Right forelimb (tissue), 1 donor: Measurements from ENCODE around the gene MAFB.

Source experiments
- DNase-seq: peaks from one replicate; pipeline ENCODE4 v3.0.0-alpha.2; 2018

The MAFB gene

DNA sequence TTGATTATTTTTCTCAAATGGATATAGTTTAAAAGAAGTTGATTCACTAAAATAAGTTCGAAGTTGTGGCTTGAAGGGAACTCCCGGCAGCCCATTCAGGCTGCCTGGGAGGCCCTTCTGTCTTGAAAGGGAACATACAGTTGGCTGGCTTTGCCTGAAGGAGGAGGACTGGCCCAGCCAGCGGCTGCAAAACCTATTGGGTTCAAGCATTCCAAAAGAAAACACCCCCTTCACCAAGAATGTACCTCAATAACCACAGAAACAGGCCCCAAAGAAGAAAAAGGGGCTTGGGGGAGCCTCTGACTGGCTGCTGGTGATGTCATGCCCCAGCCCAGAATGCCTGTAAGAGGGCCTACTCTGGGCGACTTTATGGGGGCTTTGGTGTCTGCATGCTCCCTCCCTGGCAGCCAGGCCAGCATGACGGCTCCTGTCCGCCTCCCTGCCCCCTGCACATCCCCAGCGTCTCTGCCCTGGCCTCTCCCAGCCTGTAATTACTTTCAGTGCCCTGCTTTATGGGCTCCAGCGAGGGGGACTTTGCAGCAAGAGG is 36.5 kb downstream of the MAFB start:
- DNase-seq = peak; percentile 53

DNA sequence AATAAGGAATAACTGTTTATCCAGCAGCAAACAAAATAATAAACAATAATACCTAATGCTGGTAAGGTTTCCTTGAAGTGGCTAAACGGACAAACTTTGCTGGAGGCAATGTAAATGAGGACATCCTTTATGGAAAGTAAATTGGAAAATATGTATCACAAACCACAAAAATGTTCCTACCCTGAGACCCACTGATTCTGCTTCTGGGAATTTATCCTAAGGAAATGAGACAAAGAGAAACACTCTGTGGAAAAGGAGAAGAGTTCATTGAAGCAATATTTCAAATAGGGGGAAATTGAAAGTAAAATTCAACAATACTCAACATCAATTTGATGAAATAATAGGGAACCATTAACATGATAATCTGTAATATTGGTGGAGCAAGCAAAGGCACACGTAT is 37.9 kb downstream of the MAFB start:
- no peak for DNase-seq

DNA sequence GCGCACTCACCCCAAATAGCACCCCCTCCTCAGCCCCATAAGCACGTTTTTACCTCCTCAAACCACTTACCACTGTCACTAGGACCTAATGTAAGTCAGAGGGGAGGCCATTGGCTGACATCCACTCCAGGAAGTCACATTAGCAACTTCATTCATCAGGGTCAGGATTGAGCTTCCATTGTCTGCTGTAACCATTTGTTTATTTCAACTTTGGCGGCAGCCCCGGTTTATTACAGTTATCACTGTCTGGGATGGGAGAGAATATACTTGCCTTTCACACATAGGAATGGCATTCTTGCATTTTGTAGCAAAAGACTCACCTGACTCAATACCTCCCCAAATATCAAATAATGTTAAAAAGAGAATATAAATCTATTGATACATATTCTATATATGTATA is 38.3 kb downstream of the MAFB start:
- no peak for DNase-seq

DNA sequence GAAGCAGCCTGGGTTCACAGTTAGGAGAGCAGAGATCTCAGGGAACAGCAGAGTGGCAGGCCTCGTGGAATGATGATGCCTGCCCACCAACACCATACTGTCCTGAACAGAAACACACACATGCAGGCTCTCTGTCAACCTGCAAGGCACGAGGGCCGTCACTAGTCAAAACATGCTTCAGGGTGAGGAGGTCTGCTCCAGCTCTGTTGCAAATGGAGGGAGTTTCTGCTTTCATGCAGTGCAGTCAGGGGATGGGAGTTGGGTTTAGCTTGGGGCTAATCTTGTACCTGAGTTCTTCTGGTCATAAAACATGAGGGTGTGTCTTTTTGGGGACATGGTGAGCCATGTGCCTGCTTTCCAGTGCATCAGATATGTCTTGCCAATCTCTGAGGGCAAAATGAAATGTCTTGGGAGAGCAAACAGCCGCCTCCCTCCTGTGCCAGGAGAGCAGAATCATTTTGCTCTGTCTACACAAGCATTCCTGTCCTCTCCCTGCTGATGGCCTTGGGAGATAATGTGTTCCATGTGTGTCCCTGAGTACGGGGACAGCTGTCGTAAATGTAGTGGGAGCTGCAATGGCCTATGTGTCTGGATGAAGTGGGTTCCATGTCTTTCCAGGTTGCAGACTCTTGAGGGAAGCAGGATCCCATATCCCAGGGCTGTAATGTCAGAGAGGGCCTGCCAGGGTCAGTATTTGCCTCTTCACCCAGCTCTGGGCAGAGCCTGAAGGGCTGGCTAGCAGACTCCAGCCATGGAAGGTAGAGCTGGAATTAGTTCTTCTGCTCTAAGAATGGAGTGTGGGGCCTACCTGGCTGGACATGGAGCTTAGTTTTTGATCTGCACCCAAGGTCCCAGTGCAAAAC is 40.6 kb downstream of the MAFB start:
- DNase-seq = no peak

DNA sequence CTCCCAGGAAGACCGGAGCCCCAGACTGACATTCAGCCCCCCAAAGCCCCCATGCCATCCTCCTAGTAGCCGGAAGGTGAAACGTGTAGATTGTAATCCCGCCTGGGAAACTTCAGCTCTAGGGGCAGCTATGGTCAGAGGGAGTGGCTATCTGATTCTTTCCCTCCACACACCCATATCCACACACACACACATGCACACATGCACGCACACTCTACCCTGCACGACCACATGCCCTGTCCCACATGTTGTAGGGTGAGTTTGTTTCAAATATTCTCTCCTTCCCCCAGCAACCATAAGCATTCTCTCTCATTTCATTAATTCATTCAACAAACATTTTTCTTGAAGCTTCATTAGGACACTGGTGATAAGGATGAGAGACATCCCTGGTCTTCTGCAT is 42.2 kb downstream of the MAFB start:
- no peak for DNase-seq

DNA sequence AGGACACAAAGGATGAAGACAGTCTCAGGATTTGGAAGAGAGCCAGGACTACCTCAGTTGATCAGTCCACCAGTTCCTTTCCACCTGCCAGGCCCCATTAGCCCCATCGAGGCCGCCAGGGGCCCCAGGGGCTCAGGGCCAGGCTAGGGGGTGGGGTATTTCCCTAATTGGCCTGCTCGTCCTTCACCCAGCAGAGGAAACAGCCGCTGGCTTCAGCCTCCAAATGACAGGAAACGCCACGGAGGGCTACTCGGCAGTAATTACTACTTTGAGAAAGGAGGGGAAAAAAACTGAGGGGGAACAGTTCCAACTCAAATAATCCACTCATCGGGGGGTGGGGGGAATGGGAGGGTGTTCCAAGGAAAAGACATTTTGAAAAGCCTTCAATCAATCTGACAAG is 42.7 kb downstream of the MAFB start:
- DNase-seq = peak; percentile 60

DNA sequence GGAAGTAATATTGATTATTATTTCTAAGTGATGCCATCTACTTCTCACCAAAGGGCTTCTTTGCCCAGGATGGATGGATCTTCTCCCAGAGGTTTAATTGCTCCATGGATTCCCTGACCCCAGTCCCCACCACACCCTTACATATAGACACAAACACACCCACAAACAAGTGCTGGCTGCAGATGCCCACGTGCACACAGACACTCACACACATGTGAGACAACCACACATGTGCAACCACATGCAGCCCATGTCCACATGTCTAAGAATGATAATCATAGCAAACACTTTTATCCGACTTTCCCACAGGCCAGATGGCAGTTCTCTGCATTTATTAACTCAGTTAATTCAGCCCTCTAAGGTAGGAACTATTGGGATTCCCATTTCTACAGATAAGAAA is 44.2 kb downstream of the MAFB start:
- no peak for DNase-seq

DNA sequence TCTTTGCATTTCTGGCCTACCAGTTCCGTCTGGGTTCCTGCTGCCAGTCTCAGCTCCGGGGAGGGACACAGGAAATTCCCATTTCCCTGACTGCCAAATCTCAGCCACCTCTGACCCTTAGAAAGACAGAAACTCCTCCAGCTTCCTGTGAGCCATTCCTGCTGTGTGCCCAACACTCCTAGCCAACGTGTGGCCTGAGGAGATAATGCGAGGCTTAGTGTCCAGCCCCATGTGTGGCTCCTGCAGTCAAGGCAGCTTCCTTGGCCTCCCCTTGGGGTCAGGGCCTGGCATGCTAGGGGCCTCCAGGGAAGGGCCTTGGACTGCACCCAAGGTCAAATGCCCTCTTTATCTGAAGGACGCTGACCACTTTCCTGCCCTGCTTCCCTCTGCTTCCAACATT is 45.1 kb downstream of the MAFB start:
- DNase-seq = no peak

DNA sequence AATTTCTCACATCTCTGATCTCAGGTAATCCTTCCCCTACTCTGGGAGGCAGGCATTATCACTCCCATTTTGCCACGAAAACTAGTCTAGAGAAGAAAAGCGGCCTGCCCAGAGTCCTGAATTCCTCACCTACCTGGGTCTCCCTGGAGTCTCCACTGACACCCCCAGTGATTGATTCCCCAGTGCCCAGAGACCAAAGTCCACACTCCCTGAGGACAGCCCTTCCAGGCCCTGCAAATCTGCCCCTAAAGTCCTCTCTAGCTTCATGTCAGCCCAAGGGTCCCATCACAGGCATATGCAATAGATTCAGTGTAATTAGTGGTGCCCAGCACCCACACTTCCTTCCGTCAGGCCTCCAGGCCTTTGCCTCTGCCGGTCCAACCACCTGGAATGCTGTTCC is 47.2 kb downstream of the MAFB start:
- no peak for DNase-seq

DNA sequence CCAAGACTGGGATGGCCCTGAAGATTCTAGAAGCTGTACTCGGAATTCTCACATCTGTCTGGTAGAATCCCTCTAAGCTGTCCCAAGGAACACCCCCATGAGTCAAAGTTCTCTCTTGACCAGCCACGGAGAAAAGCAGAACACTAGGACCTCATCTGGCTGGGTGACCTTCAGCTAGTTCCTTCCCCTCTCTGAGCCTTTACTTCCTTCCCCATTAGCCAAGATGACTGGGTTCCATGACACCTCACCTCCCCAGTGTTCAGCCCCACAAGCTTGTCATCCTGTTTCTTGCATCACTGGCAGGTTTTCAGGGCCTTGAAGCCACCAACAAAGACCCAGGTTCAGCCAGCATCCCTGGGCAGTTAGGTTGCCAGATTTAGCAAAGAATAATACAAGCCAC is 47.8 kb downstream of the MAFB start:
- DNase-seq = no peak

DNA sequence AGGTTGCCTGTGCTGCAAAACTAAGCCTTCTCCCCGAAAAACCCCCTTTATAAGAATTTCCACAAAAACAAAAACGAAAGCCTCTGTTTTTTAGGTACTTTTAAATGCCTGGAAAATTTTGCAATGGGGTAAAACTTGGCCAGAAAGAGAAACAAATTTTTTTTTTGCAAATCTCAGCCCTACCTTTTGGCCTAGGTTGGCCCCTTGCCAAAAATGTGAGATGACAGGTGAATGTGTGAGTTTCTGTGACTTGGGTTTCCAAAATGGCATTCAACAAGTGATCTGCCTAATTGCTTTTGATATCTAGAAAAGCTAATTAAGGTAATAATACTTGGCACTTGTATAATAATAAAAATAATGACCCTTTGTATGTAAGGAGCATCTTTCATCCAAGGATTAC is 48.4 kb downstream of the MAFB start:
- no peak for DNase-seq

DNA sequence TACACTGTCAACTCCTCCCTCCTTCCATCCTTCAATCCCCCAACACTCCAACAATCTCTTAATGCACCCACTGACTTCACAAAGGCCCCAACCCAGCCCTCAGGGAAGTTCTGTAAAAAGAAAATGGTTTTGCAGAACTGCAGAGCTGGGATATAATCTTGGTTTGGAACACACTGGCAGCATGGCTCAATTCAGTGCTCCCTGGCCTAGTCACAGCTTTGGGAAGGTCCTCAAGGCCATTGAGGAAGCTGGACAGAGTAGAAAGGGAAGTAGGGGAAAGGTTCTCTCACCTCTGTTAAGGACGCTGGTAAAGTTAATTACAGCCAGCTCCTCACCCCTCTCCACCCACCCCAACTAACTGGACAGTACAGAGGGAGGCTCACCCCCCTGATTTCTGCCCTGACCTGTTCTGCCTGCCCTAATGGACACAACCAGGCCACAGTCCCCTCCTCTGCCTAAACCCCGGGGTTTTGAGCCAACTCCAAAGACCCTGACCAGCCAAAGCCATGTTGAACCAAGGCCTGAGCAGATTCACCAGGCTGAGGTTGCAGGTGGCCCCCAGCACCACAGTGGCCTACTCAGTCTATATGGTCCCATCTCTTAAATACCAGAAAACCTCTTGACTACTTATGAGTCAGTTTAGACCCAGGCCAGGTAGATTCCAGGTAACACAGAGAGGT is 49.2 kb downstream of the MAFB start:
- no peak for DNase-seq

DNA sequence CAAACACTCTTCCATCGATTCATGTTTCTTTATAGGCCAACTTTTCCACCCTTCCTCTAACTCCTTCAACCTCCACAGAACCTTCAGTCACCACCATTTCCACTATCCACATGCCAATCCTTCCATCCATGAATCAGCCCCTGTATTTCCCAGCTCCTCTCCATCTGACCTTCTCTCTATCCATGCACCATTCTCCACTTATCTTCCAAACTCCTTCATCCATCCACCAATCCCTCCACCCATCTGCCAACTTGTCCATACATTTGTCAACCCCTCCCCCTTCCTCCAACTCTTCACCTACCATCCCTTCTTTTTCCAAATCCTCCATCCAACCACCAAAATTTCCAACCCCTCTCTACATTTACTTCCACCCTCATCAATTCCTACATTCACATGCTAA is 49.9 kb downstream of the MAFB start:
- no peak for DNase-seq

DNA sequence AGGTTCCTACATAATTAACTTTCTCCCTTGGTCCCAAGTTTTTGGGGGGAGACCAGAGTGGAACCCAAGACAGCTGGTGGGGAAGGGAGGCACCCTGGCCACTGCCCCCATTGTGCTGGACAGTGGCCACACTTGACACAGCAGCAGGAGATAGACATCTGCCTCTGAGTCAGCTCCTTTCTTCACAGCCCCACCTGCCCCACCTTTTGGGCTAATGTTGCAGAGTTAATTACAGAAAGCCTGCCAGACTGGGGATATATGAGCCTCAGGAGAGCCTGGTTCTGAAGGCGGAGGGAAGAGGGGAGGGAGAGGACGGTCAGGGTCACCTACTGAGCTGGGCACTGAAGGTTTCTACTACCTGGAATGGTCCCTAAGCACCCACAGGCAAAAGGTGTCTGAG is 50.6 kb downstream of the MAFB start:
- DNase-seq = no peak

DNA sequence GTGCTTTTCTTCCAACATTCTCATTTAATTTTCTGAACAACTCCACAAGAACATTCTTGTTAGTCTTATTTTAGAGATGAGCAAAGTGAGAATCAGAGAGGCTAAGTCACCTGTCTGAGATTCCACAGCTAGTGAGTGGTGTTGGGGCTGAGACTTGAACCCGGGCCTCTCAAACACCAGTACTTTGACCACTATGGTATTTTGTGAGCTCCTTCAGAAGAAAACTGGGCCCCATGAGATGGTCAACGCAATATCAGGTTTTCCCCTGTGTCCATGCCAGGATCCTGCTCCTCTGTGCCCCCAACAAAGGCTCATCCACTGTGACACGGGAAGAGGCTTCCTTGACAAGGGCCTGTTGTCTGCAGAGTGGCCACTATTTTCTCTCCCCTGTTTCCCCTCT is 51.9 kb downstream of the MAFB start:
- DNase-seq = no peak

DNA sequence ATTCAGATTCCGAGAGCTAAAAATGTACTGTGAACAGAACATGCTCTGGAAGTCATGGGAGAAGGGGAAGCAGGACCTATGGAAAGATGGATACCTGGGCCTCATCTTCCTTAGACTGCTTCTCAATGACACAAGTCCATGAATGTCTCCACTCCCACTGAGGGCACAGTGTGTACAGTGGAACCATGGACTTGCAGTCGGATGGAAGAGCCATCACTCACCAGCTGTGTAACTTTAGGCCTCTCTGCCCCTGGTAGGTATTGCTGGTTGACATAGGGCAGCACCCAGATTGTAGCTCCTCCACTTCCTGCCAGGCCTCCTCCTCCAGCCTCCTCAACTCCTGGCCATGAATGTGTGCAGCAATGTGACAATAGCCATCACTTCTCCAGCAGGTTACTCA is 52.5 kb downstream of the MAFB start:
- DNase-seq = no peak

DNA sequence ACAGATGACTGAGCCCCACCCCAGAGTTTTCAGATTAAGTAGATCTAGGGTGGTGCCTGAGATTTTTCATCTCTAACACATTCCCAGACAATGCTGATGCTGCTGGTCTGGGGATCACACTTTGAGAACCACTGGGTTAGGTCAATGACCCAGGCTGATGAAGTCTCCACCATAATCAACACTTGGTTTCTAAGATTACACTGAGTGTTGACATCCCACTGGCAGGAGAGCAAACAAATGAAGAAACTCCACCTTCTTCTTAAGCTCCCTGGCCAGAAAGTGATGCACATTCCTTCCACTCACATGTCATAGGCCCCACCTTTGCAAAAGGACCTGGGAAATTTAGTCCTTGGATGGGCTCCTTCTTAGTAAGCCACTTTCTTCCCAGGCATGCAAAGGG is 53.1 kb downstream of the MAFB start:
- DNase-seq = no peak
